DLD1 (cell line): ENCODE data around the gene CEBPB.

ENCODE experiments used
- in situ Hi-C: cut with HindIII; loops from 2 replicates; pipeline ENCODE4 v1.10.0; 2017; ENCODE audit warnings: low sequenced_read_pairs

The CEBPB gene

GRCh38 chr20:50226093-50226974, 35.7 kb downstream of the CEBPB start:
- in situ Hi-C loops = no loop called here

- in situ Hi-C loops = no loop called here
Measured at GRCh38 chr20:50227506-50227905, 36.9 kb downstream of the CEBPB start.

- in situ Hi-C loops = no loop called here
Measured at GRCh38 chr20:50229156-50229607, 38.6 kb downstream of the CEBPB start.

- in situ Hi-C loops = no loop called here
Measured at GRCh38 chr20:50230184-50230583, 39.6 kb downstream of the CEBPB start.

- in situ Hi-C loops = no loop called here
Measured at GRCh38 chr20:50230871-50231560, 40.4 kb downstream of the CEBPB start.

- in situ Hi-C loops = no loop called here
Measured at GRCh38 chr20:50231854-50232253, 41.2 kb downstream of the CEBPB start.

- in situ Hi-C loops = no loop called here
Measured at GRCh38 chr20:50232651-50233324, 42.2 kb downstream of the CEBPB start.

- in situ Hi-C loops = no loop called here
Measured at GRCh38 chr20:50233325-50234212, 42.9 kb downstream of the CEBPB start.

- in situ Hi-C loops = no loop called here
Measured at GRCh38 chr20:50234288-50234687, 43.7 kb downstream of the CEBPB start.

- in situ Hi-C loops = no loop called here
Measured at GRCh38 chr20:50237349-50237748, 46.7 kb downstream of the CEBPB start.

GRCh38 chr20:50238081-50238800, 47.6 kb downstream of the CEBPB start:
- in situ Hi-C loops = no loop called here

GRCh38 chr20:50240092-50240491, 49.5 kb downstream of the CEBPB start:
- in situ Hi-C loops = loop anchor here (10.0 kb wide), 1 partner anchor 85 kb away; no protein-coding TSS in a partner anchor

- in situ Hi-C loops = loop anchor here (10.0 kb wide), 1 partner anchor 83 kb away; no protein-coding TSS in a partner anchor
Measured at GRCh38 chr20:50242178-50242514, 51.5 kb downstream of the CEBPB start.
